Right lobe of liver (tissue), 6 donors: ENCODE measurements around the gene TIAM2. TPM values are rescaled to one million over a fixed set of nuclear protein-coding genes. Genes with fewer than 3 reads are reported as not detected.

Experiments used
- ATAC-seq, 4 donors: fragments of 200-7000 bp; cut with Tn5 transposase; one replicate each; pipeline ENCODE4 v1.9.1; 2020; ENCODE audit warnings: mild to moderate bottlenecking in 4 of 4, moderate library complexity in 4 of 4
- DNase-seq, 3 donors: peaks; one replicate each; pipeline ENCODE4 v3.0.0-alpha.2; 2020
- H3K27ac ChIP-seq, 3 donors: fragments of 200-600 bp; one replicate each; pipeline ENCODE4 v1.8.0; 2022
- H3K27me3 ChIP-seq, 2 donors: fragments of 200-600 bp; one replicate each; pipeline ENCODE4 v1.8.0; 2022
- H3K36me3 ChIP-seq, 4 donors: fragments of 200-600 bp; sonication (generic) in 1 of 4; one replicate each; pipeline versions ENCODE4 v1.5.1 to v1.8.0; 2017 to 2022; ENCODE audit warnings: control low read depth in 1 of 4
- H3K4me1 ChIP-seq, 4 donors: fragments of 200-600 bp; sonication (generic) in 1 of 4; one replicate each; pipeline versions ENCODE4 v1.5.1 to v1.8.0; 2017 to 2022; ENCODE audit warnings: control low read depth in 1 of 4
- H3K4me3 ChIP-seq, 3 donors: fragments of 200-600 bp; one replicate each; pipeline ENCODE4 v1.8.0; 2022
- H3K9me3 ChIP-seq, 4 donors: fragments of 200-600 bp; sonication (generic) in 1 of 4; one replicate each; pipeline versions ENCODE4 v1.5.1 to v1.8.0; 2017 to 2022; ENCODE audit warnings: control low read depth in 1 of 4
- CTCF ChIP-seq, 4 donors: fragments of 200-600 bp in 3 of 4; fragments of 450-650 bp in 1 of 4; IDR thresholded peaks; one replicate each; pipeline versions ENCODE4 v1.5.1 to v1.8.0; 2016 to 2022; ENCODE audit warnings: antibody characterized with exemption in 4 of 4, mild to moderate bottlenecking in 2 of 4
- POLR2A ChIP-seq: fragments of 450-650 bp; IDR thresholded peaks from one replicate; pipeline ENCODE4 v1.6.1; 2017; ENCODE audit warnings: antibody characterized with exemption, mild to moderate bottlenecking
- WGBS: methylation state at CpG from one replicate; pipeline ENCODE4 v1.1.6; 2018; ENCODE audit warnings: low coverage, low lambda C conversion rate; ENCODE audit not compliant: insufficient coverage; ENCODE audit errors: missing lambda C conversion rate; 5-methylcytosine and 5-hydroxymethylcytosine counted together
- intact Hi-C, 2 donors: fragments of 100-400 bp; cut with DNase I; formaldehyde crosslinking; loops; one replicate each; pipeline versions ENCODE4 v1.11.2 to v1.14.1; 2022
- total RNA-seq, 6 experiments: library from RNA; depleted of rRNA in 2 of 6; stranded (reverse); fragments of >200 nt in 2 of 6; fragmentation: NEBNext Ultra II Directional in 3 of 6; extraction: Animal tissue kit (Norgen Biotek cat#: 25700) in 3 of 6; gene quantifications; one replicate each; pipeline versions ENCODE4 v1.1.0 to v1.2.4, GENCODE V29; 2016 to 2023
- donor health status: DM: no; HTN: yes; CAD: no.
- donor health status: DM: no; HTN: no; CAD: no.
- donor health status: DM: no; HTN: no; CAD: no.
- donor health status: DM: no; HTN: yes; CAD: no.
- donor health status: DM: no; HTN: yes; CAD: no.

Gene TIAM2
- total RNA-seq, 6 experiments from 2014 or later: 1.3 to 4.4 (median 1.7) TPM

GRCh38 chr6:155240905-155241600 is 245.9 kb downstream of the TIAM2 start:
- Histone ChIP-seq H3K27me3 (no peaks in the 10 kb centered on the region), H3K36me3 (no peaks in the 10 kb centered on the region), H3K4me1 (no peaks in the 10 kb centered on the region), H3K9me3 (no peaks in the 10 kb centered on the region), H3K27ac (no peak overlapping the region), H3K4me3 (no peak overlapping the region)
- ATAC-seq (no peak), DNase-seq (no peak)
- WGBS: no CpG with 5 or more reads among the region's 19 CpGs
- intact Hi-C loops: no loop called here
- TF ChIP-seq POLR2A (no peak), CTCF (IDR thresholded peaks at IDR 0.05) (no peak)

GRCh38 chr6:155241966-155242365 is 246.9 kb downstream of the TIAM2 start:
- DNase-seq: no peak
- H3K27me3 ChIP-seq: no peaks in the 10 kb centered on the region
- H3K36me3 ChIP-seq: no peaks in the 10 kb centered on the region
- H3K27ac ChIP-seq: no peak overlapping the region
- ATAC-seq: peak in 1 of 4 donors; percentile 14
- intact Hi-C loops: no loop called here
- 79% methylated on average over 3 of the region's 8 CpGs for WGBS
- no peak overlapping the region for H3K4me3 ChIP-seq
- H3K4me1 ChIP-seq: no peaks in the 10 kb centered on the region
- TF ChIP-seq CTCF (IDR thresholded peaks at IDR 0.05): no peak
- TF ChIP-seq POLR2A: no peak
- H3K9me3 ChIP-seq: no peaks in the 10 kb centered on the region

- Histone ChIP-seq H3K36me3 (no peaks in the 10 kb centered on the region), H3K4me3 (no peak overlapping the region), H3K27me3 (no peaks in the 10 kb centered on the region), H3K27ac (no peak overlapping the region), H3K4me1 (no peaks in the 10 kb centered on the region), H3K9me3 (no peaks in the 10 kb centered on the region)
- WGBS: 84% methylated on average over 4 of the region's 4 CpGs
- ATAC-seq: no peak
- no peak for TF ChIP-seq CTCF (IDR thresholded peaks at IDR 0.05)
- TF ChIP-seq POLR2A: no peak
- no peak for DNase-seq
- intact Hi-C loops: no loop called here
These were observed 249.3 kb downstream of the TIAM2 start for GRCh38 chr6:155244434-155244833.

- no peaks in the 10 kb centered on the region for H3K9me3 ChIP-seq
- WGBS: 86% methylated on average over 6 of the region's 7 CpGs
- intact Hi-C loops: no loop called here
- H3K27ac ChIP-seq: no peak overlapping the region
- no peaks in the 10 kb centered on the region for H3K36me3 ChIP-seq
- H3K4me1 ChIP-seq: no peaks in the 10 kb centered on the region
- TF ChIP-seq POLR2A (no peak), CTCF (IDR thresholded peaks at IDR 0.05) (no peak)
- DNase-seq: no peak
- no peak for ATAC-seq
- H3K27me3 ChIP-seq: no peaks in the 10 kb centered on the region
- H3K4me3 ChIP-seq: no peak overlapping the region
These were observed 250.1 kb downstream of the TIAM2 start for GRCh38 chr6:155245193-155245592.
